GM18505 (cell line): ENCODE data around the gene DFFB.
"Not testable (repeated sequence)": the region's sequence is repeated elsewhere in the genome, so short reads cannot be mapped to it uniquely, and the experiment has no call there.

Source experiments
- ATAC-seq: cut with Tn5 transposase; IDR thresholded peaks from one replicate; pipeline ENCODE4 v1.9.1; 2021; ENCODE audit not compliant: unreplicated experiment
- POLR2A ChIP-seq: IDR thresholded peaks from 4 replicates; pipeline ENCODE4 v1.6.1; 2011; ENCODE audit warnings: borderline replicate concordance; ENCODE audit not compliant: insufficient read depth, insufficient read length; ENCODE audit errors: extremely low read depth

The DFFB gene

GRCh38 chr1:3856923-3857790, at the start of gene DFFB, which contains the start of gene CEP104:
DFFB (plus strand) TSS chr1:3857476; CDS start chr1:3857604, 128 bp downstream.
CEP104 (minus strand) TSS chr1:3857211; CDS start chr1:3852407, 4,804 bp downstream.
- ATAC-seq = peak; percentile 90
- TF ChIP-seq POLR2A = peak; percentile 57

GRCh38 chr1:3807769-3808168, 49.5 kb upstream of the DFFB start:
- no peak for ATAC-seq
- no peak for TF ChIP-seq POLR2A

GRCh38 chr1:3809680-3810079, 47.6 kb upstream of the DFFB start:
- no peak for TF ChIP-seq POLR2A

GRCh38 chr1:3810149-3810761, 47.0 kb upstream of the DFFB start:
- ATAC-seq = not testable (repeated sequence)

More at GRCh38 chr1:3809680-3810079, 47.6 kb upstream of the DFFB start:
- ATAC-seq = no peak

GRCh38 chr1:3811595-3811911, 45.7 kb upstream of the DFFB start:
- ATAC-seq = no peak

GRCh38 chr1:3814065-3814464, 43.2 kb upstream of the DFFB start:
- no peak for ATAC-seq
- TF ChIP-seq POLR2A = no peak

More at GRCh38 chr1:3811595-3811911, 45.7 kb upstream of the DFFB start:
- no peak for TF ChIP-seq POLR2A

GRCh38 chr1:3814771-3815561, 42.3 kb upstream of the DFFB start:
- ATAC-seq = no peak
- no peak for TF ChIP-seq POLR2A

GRCh38 chr1:3816331-3817137, 40.7 kb upstream of the DFFB start:
- no peak for ATAC-seq
- no peak for TF ChIP-seq POLR2A

GRCh38 chr1:3817138-3817740, 40.0 kb upstream of the DFFB start:
- ATAC-seq = no peak
- no peak for TF ChIP-seq POLR2A

GRCh38 chr1:3817821-3818597, 39.3 kb upstream of the DFFB start:
- ATAC-seq = no peak
- no peak for TF ChIP-seq POLR2A

GRCh38 chr1:3819771-3820200, 37.5 kb upstream of the DFFB start:
- TF ChIP-seq POLR2A = no peak

GRCh38 chr1:3820316-3820715, 37.0 kb upstream of the DFFB start:
- ATAC-seq = no peak
- no peak for TF ChIP-seq POLR2A

More at GRCh38 chr1:3819771-3820200, 37.5 kb upstream of the DFFB start:
- ATAC-seq = no peak

- ATAC-seq = no peak
- TF ChIP-seq POLR2A = no peak
These were observed 36.3 kb upstream of the DFFB start for GRCh38 chr1:3821004-3821403.
